ENCODE results near the gene IGSF23. TPM values are rescaled to one million over a fixed set of nuclear protein-coding genes. Genes with fewer than 3 reads are reported as not detected.

Gene IGSF23
- total and polyA plus RNA-seq, 8 donors, result 0.73 TPM; not detected in 7

DNA sequence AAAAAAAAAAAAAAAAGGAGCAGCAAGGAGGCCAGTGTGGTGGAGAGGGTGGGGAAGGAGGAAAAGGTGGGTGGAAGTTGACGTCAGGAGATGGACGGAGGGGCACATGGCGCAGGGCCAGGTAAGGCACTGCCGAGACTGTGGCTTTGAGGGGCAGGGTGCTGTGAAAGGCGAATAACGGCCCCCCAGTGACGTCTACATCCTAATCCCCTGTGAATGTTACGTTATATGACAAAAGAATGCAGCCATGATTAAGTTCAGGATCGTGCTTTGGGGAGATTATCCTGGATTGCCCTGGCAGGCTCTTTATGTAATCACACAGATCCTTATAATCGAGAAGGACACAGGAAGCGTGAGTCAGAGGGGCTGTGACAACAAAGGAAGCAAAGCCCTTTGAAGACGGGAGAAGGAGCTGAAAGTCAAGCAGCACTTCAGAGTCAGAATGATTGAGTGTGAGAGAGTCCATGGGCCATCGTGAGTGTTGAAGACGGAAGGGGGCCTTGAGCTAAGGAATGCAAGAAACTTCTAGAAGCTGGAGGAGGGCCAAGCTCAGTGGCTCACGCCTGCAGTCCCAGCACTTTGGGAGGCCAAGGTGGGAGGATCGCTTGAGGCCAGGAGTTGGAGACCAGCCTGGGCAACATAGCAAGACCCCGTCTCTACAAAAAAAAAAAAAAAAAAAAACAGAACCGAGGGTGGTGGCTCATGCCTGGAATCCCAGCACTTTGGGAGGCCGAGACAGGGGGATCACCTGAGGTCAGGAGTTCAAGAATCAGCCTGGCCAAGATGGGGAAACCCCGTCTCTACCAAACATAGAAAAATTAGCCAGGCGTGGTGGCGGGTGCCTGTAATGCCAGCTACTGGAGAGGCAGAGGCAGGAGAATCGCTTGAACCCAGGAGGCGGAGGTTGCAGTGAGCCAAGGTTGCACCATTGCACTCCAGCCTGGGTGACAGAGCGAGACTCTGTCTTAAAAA is 71.8 kb downstream of the IGSF23 start:
- no peak for TF ChIP-seq EP300 (IDR thresholded peaks at IDR 0.05)
- TF ChIP-seq POLR2A (IDR thresholded peaks at IDR 0.05), result no peak
- TF ChIP-seq POLR2AphosphoS5 (IDR thresholded peaks at IDR 0.05), result peak in 1 of 3 donors; percentile 55
- TF ChIP-seq, protein P1, sequence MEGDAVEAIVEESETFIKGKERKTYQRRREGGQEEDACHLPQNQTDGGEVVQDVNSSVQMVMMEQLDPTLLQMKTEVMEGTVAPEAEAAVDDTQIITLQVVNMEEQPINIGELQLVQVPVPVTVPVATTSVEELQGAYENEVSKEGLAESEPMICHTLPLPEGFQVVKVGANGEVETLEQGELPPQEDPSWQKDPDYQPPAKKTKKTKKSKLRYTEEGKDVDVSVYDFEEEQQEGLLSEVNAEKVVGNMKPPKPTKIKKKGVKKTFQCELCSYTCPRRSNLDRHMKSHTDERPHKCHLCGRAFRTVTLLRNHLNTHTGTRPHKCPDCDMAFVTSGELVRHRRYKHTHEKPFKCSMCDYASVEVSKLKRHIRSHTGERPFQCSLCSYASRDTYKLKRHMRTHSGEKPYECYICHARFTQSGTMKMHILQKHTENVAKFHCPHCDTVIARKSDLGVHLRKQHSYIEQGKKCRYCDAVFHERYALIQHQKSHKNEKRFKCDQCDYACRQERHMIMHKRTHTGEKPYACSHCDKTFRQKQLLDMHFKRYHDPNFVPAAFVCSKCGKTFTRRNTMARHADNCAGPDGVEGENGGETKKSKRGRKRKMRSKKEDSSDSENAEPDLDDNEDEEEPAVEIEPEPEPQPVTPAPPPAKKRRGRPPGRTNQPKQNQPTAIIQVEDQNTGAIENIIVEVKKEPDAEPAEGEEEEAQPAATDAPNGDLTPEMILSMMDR (IDR thresholded peaks at IDR 0.05), result no peak
- Histone ChIP-seq H3K36me3 (peaks cover 0 to 25% (median 6%) of the 10 kb centered on the region in 4 donors), H3K9me3 (no peaks in the 10 kb centered on the region), H3K4me1 (peaks cover 6 to 34% (median 16%) of the 10 kb centered on the region in 4 donors), H3K4me3 (no peak overlapping the region), H3K27me3 (no peaks in the 10 kb centered on the region), H3K27ac (peak overlapping the region in 3 of 5 donors; percentile 18 to 65 (median 43))
- DNase-seq, result peak; percentile 42 to 55
- 39 to 51% (median 43%) methylated on average over 23 to 25 of the region's 25 CpGs for WGBS, 5 donors
- intact Hi-C loops (cut with DNase I; ENCODE audit: low total_unique reads), result no loop called here

- no peak for TF ChIP-seq EP300 (IDR thresholded peaks at IDR 0.05)
- TF ChIP-seq POLR2AphosphoS5 (IDR thresholded peaks at IDR 0.05), result no peak
- TF ChIP-seq POLR2A (IDR thresholded peaks at IDR 0.05), result no peak
- TF ChIP-seq, protein P1 (IDR thresholded peaks at IDR 0.05), result no peak
- Histone ChIP-seq H3K9me3 (no peaks in the 10 kb centered on the region), H3K27ac (peak overlapping the region in 2 of 5 donors; percentile 43 to 65), H3K4me1 (peaks cover 6 to 34% (median 16%) of the 10 kb centered on the region in 4 donors), H3K36me3 (peaks cover 0 to 18% (median 3%) of the 10 kb centered on the region in 4 donors), H3K4me3 (no peak overlapping the region), H3K27me3 (no peaks in the 10 kb centered on the region)
- intact Hi-C loops (cut with DNase I; ENCODE audit: low total_unique reads), result no loop called here
- WGBS, 5 donors, result 56 to 70% (median 64%) methylated on average over 4 of the region's 4 CpGs
- no peak for DNase-seq
Observed at GRCh38 chr19:44685877-44686276, 72.5 kb downstream of the IGSF23 start.

Small RNAs within 50 kb of the gene (small RNA-seq; reads per million reads assigned to genes)
- gene AC243964.1, result 0 reads per million in 4 donors

Other genes with a start within 250 kb of the IGSF23 start
- 1 to 10 TPM in 2 of 5 donors, under 1 TPM in 3; 0.43 to 5.0 (median 0.89) TPM for gene ZNF285, start 212.0 kb upstream of the IGSF23 start, total RNA-seq
- gene ZNF285, start 212.0 kb upstream of the IGSF23 start, polyA plus RNA-seq, result 1 to 10 TPM in 1 of 3 donors, under 1 TPM in 2; 0.25 to 1.4 (median 0.46) TPM
- 10 to 100 TPM in 2 of 5 donors, 1 to 10 TPM in 1, not detected in 2; 1.3 to 12.6 (median 10.1) TPM for gene ZNF229, start 165.1 kb upstream of the IGSF23 start, total RNA-seq
- 1 to 10 TPM in 2 of 3 donors, under 1 TPM in 1; 0.44 to 1.8 (median 1.4) TPM for gene ZNF229, start 165.1 kb upstream of the IGSF23 start, polyA plus RNA-seq
- 10 to 100 TPM in 4 of 5 donors, under 1 TPM in 1; 0.58 to 94.7 (median 20.9) TPM for gene ZNF180, start 113.0 kb upstream of the IGSF23 start, total RNA-seq
- gene ZNF180, start 113.0 kb upstream of the IGSF23 start, polyA plus RNA-seq, result 1 to 10 TPM; 2.7 to 4.6 (median 2.9) TPM
- gene CEACAM20, start 83.9 kb upstream of the IGSF23 start, total RNA-seq, result under 1 TPM in 1 of 5 donors, not detected in 4; 0.55 TPM
- not detected for gene CEACAM20, start 83.9 kb upstream of the IGSF23 start, polyA plus RNA-seq
- 10 to 100 TPM; 33.2 to 80.8 (median 39.1) TPM for gene PVR, start 30.3 kb downstream of the IGSF23 start, total RNA-seq
- gene PVR, start 30.3 kb downstream of the IGSF23 start, polyA plus RNA-seq, result 10 to 100 TPM in 1 of 3 donors, 1 to 10 TPM in 2; 4.9 to 15.8 (median 10.0) TPM
- gene CEACAM19, start 57.9 kb downstream of the IGSF23 start, total RNA-seq, result 10 to 100 TPM in 1 of 5 donors, 1 to 10 TPM in 3, under 1 TPM in 1; 0.58 to 17.0 (median 2.9) TPM
- 1 to 10 TPM; 2.0 to 6.4 (median 2.3) TPM for gene CEACAM19, start 57.9 kb downstream of the IGSF23 start, polyA plus RNA-seq
- not detected for gene CEACAM16, start 85.6 kb downstream of the IGSF23 start, total RNA-seq
- gene CEACAM16, start 85.6 kb downstream of the IGSF23 start, polyA plus RNA-seq, result not detected
- gene BCL3, start 135.1 kb downstream of the IGSF23 start, total RNA-seq, result 100 to 1,000 TPM in 3 of 5 donors, 10 to 100 TPM in 1, 1 to 10 TPM in 1; 4.4 to 322 (median 139) TPM
- gene BCL3, start 135.1 kb downstream of the IGSF23 start, polyA plus RNA-seq, result 10 to 100 TPM; 53.5 to 94.1 (median 65.5) TPM
- gene CBLC, start 164.3 kb downstream of the IGSF23 start, total RNA-seq, result 100 to 1,000 TPM in 1 of 5 donors, 10 to 100 TPM in 4; 13.2 to 178 (median 57.2) TPM
- 10 to 100 TPM; 23.3 to 50.9 (median 27.4) TPM for gene CBLC, start 164.3 kb downstream of the IGSF23 start, polyA plus RNA-seq
- 100 to 1,000 TPM in 2 of 5 donors, 10 to 100 TPM in 3; 31.9 to 265 (median 76.8) TPM for gene BCAM, start 195.5 kb downstream of the IGSF23 start, total RNA-seq
- 10 to 100 TPM in 2 of 3 donors, 1 to 10 TPM in 1; 7.3 to 38.7 (median 20.5) TPM for gene BCAM, start 195.5 kb downstream of the IGSF23 start, polyA plus RNA-seq
- gene NECTIN2, start 232.7 kb downstream of the IGSF23 start, total RNA-seq, result 100 to 1,000 TPM in 3 of 5 donors, 10 to 100 TPM in 1, 1 to 10 TPM in 1; 1.8 to 160 (median 101) TPM
- 10 to 100 TPM; 44.0 to 90.6 (median 47.2) TPM for gene NECTIN2, start 232.7 kb downstream of the IGSF23 start, polyA plus RNA-seq

All from stomach (tissue), 9 donors.